NCI-H1694 (cell line): ENCODE results near the gene ABCB8.

ENCODE experiments used
- DNase-seq: peaks from one replicate; lab custom pipeline; 2025; lab: John Stamatoyannopoulos, UW

ABCB8 gene

GRCh38 chr7:151087245-151088018 is 59.2 kb downstream of the ABCB8 start:
- DNase-seq = peak; percentile 39

- no peak for DNase-seq
Measured at GRCh38 chr7:151088019-151088855, 60.0 kb downstream of the ABCB8 start.

GRCh38 chr7:151088856-151089699 is 60.8 kb downstream of the ABCB8 start:
- DNase-seq = no peak

- no peak for DNase-seq
Measured at GRCh38 chr7:151089893-151090730, 61.9 kb downstream of the ABCB8 start.

DNA sequence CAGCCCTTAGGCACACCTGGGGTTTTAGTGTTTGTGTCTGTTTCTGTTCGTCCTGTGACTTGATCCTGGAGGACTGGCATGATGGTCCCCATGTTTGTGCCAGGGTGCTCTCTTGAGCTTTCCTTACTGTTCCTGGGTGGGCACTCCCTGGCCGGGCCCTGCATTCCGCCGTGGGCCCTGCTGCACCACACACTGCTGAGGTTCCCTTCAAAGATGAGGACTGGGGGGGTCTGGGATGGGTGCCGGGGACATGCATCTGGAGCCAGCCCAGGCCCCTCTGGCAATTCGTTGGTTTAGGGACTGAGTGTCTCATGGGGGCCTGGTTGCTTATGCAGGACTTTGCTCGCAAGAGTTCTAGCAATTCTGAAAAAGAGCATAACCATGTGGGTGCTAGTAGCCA is 62.8 kb downstream of the ABCB8 start:
- no peak for DNase-seq

GRCh38 chr7:151091431-151091830 is 63.2 kb downstream of the ABCB8 start:
- no peak for DNase-seq

- no peak for DNase-seq
Measured at GRCh38 chr7:151091988-151092387, 63.7 kb downstream of the ABCB8 start.

DNA sequence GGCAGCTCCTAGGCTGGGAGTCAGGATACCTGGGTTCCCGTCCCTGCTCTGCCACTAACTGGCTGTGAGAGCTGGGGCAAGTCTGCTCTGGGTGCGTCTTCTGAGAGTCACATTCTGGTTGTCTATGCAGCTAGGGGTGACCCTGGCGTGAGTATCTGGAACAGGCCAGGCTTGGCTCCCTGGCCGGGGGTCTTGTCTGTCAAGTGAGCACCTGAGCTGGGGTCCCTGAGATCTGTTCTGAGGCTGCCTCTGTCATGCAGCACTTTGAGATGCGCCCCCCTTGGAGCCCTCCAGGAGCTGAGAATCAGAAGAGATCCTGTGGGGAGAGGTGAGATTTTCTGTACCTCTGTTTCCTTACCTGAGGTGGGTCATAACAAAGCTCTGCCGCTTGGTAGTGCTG is 65.5 kb downstream of the ABCB8 start:
- no peak for DNase-seq

- DNase-seq = no peak
Measured at GRCh38 chr7:151094675-151095074, 66.4 kb downstream of the ABCB8 start.

DNA sequence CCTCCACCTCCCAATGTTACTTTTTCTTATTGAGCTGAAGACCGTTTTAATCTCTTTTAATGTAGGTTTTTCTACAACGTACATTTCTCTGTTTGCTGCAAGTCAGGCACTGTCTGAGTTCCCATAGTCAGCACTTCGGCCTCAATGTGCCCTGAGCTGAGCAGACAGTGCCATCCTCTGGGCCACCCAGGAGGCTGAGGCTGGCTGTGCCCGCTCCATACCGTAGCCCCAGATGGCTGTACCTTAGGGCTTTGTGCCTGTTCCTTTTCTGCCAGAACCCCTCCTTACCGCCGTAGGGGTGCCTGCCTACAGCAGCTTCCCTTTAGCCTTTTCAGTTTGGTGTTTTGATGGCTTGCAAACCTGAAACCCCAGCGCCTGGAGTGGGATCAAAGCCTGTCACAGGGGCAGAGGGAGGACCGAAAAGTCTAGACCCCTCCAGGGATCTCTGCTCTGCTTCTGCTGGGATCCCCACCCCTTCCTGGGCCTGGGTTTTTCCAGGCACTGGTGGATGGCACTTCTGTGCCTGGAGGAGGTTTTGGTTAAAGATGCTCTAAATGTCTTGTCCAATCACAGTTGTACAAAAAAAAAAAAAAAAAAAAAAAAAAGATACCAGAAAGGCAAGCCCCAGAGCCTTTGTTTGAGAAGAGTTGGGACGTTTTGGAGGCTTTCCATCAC is 67.0 kb downstream of the ABCB8 start:
- no peak for DNase-seq

DNA sequence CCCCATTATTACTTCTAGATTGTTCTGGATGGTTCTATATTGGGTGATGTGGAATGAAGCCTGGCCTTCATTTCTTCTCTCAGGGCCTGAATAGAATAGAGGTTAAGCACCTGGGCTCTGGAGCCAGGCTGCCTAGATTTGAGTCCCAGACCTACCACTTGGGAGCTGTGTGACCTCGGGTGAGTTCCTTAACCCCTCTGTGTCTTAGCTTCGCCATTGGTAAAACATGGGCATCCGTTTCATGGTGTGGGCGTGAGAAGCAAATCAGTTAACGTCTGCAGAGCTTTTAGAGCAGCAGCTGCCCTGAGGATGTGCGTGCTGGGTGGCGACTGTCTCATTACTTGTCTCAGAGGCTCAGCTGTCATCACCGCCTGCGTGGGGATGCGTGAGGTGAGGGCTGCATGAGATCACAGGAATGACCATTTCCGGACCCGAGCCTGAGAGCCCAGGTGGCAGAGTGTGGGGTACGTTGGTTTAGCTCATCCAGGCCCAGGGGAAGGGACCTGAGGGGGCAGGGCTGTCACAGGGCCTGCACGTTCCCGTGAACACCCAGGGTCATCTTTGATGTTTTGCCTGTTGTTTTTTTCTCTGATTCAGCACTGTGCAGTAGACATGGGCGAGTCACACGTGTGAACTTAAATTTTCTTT is 67.7 kb downstream of the ABCB8 start:
- no peak for DNase-seq
